ENCODE data around the gene MCOLN3. TPM values are rescaled to one million over a fixed set of nuclear protein-coding genes. Genes with fewer than 3 reads are reported as not detected.

MCOLN3 gene
- total and polyA plus RNA-seq, 9 donors, result 0.72 to 5.9 (median 2.2) TPM

GRCh38 chr1:84971957-84972356 is 76.3 kb downstream of the MCOLN3 start:
- WGBS (ENCODE audit: insufficient coverage), result no CpG with 5 or more reads among the region's 2 CpGs
- H3K27ac ChIP-seq (ENCODE audit: low read length), result no peak overlapping the region

DNA sequence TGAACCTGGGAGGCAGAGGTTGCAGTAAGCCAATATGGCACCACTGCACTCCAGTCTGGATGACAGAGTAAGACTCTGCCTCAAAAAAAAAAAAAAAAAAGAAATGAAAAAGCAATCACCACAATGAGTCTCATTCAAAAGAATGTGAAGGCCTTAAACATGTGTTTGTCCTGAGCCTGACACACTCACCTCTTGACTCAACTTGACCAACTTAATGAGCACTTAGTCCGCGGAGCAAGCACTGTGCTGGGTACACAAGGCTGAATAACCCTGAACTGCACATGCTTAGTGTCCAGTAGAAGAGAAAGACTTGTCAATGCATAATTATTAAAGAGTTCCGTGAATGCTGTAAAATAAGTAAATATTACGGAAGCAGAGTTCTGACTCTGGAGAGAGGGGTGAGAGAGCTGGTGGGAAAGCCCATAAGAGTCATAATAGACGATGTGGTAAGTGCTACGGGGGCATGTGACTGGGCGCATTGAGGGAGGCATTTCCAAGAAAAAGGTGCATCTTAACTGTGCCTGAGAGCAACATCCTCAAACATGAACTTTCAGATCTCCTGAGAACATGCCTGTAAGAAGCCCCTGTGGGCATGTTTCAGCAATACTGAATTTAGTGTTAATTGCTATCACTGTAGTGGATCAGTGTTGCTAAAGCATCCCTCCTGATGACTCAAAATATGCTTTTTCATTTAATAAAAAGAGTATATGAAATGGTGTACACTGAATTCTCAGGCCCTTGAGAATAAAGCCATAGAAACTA is 78.6 kb downstream of the MCOLN3 start:
- Histone ChIP-seq H3K4me3 (ENCODE audit: low read length) (no peak overlapping the region), H3K9me3 (replicated peaks; ENCODE audit: control insufficient read depth, low read depth, low read length) (no peaks in the 10 kb centered on the region), H3K27ac (ENCODE audit: low read length) (no peak overlapping the region), H3K4me1 (ENCODE audit: control insufficient read depth, insufficient read depth, low read length) (no peaks in the 10 kb centered on the region), H3K27me3 (ENCODE audit: control insufficient read depth, insufficient read depth, low read length) (no peaks in the 10 kb centered on the region), H3K36me3 (ENCODE audit: control insufficient read depth, insufficient read depth, low read length) (no peaks in the 10 kb centered on the region)
- no peak for DNase-seq
- 90% methylated on average over 4 of the region's 7 CpGs for WGBS (ENCODE audit: insufficient coverage)

More at GRCh38 chr1:84971957-84972356, 76.3 kb downstream of the MCOLN3 start:
- DNase-seq, result no peak
- no peaks in the 10 kb centered on the region for H3K9me3 ChIP-seq (replicated peaks; ENCODE audit: control insufficient read depth, low read depth, low read length)
- no peaks in the 10 kb centered on the region for H3K4me1 ChIP-seq (ENCODE audit: control insufficient read depth, insufficient read depth, low read length)
- H3K4me3 ChIP-seq (ENCODE audit: low read length), result no peak overlapping the region
- no peaks in the 10 kb centered on the region for H3K27me3 ChIP-seq (ENCODE audit: control insufficient read depth, insufficient read depth, low read length)
- H3K36me3 ChIP-seq (ENCODE audit: control insufficient read depth, insufficient read depth, low read length), result no peaks in the 10 kb centered on the region

- no peak overlapping the region for H3K27ac ChIP-seq (ENCODE audit: low read length)
- no peak overlapping the region for H3K4me3 ChIP-seq (ENCODE audit: low read length)
- H3K36me3 ChIP-seq (ENCODE audit: control insufficient read depth, insufficient read depth, low read length), result no peaks in the 10 kb centered on the region
- no peaks in the 10 kb centered on the region for H3K4me1 ChIP-seq (ENCODE audit: control insufficient read depth, insufficient read depth, low read length)
- no peaks in the 10 kb centered on the region for H3K9me3 ChIP-seq (replicated peaks; ENCODE audit: control insufficient read depth, low read depth, low read length)
- 100% methylated on average over 3 of the region's 3 CpGs for WGBS (ENCODE audit: insufficient coverage)
- no peaks in the 10 kb centered on the region for H3K27me3 ChIP-seq (ENCODE audit: control insufficient read depth, insufficient read depth, low read length)
- DNase-seq, result no peak
Measured at GRCh38 chr1:84968865-84969264, 79.4 kb downstream of the MCOLN3 start.

GRCh38 chr1:84968101-84968500 is 80.2 kb downstream of the MCOLN3 start:
- H3K27ac ChIP-seq (ENCODE audit: low read length), result no peak overlapping the region
- no peak overlapping the region for H3K4me3 ChIP-seq (ENCODE audit: low read length)
- no peaks in the 10 kb centered on the region for H3K27me3 ChIP-seq (ENCODE audit: control insufficient read depth, insufficient read depth, low read length)
- H3K9me3 ChIP-seq (replicated peaks; ENCODE audit: control insufficient read depth, low read depth, low read length), result no peaks in the 10 kb centered on the region
- H3K4me1 ChIP-seq (ENCODE audit: control insufficient read depth, insufficient read depth, low read length), result no peaks in the 10 kb centered on the region
- no peaks in the 10 kb centered on the region for H3K36me3 ChIP-seq (ENCODE audit: control insufficient read depth, insufficient read depth, low read length)
- WGBS (ENCODE audit: insufficient coverage), result no CpG with 5 or more reads among the region's 1 CpG
- DNase-seq, result no peak

Other genes starting within 250 kb of the MCOLN3 start
- gene LPAR3, start 155.3 kb downstream of the MCOLN3 start, total RNA-seq, result 0.13 TPM
- gene LPAR3, start 155.3 kb downstream of the MCOLN3 start, polyA plus RNA-seq (ENCODE audit: insufficient read depth in 1 of 8, insufficient read length in 8 of 8, low replicate concordance in 1 of 8), result under 1 TPM; 0.05 to 0.50 (median 0.21) TPM
- gene MCOLN2, start 51.4 kb downstream of the MCOLN3 start, total RNA-seq, result 0.18 TPM
- gene MCOLN2, start 51.4 kb downstream of the MCOLN3 start, polyA plus RNA-seq (ENCODE audit: insufficient read depth in 1 of 8, insufficient read length in 8 of 8, low replicate concordance in 1 of 8), result under 1 TPM; 0.06 to 0.46 (median 0.17) TPM
- 8.3 TPM for gene SYDE2, start 152.5 kb upstream of the MCOLN3 start, total RNA-seq
- gene SYDE2, start 152.5 kb upstream of the MCOLN3 start, polyA plus RNA-seq (ENCODE audit: insufficient read depth in 1 of 8, insufficient read length in 8 of 8, low replicate concordance in 1 of 8), result 1 to 10 TPM; 1.5 to 6.1 (median 3.1) TPM
- 21.5 TPM for gene C1orf52, start 211.2 kb upstream of the MCOLN3 start, total RNA-seq
- 10 to 100 TPM; 23.9 to 31.9 (median 26.1) TPM for gene C1orf52, start 211.2 kb upstream of the MCOLN3 start, polyA plus RNA-seq (ENCODE audit: insufficient read depth in 1 of 8, insufficient read length in 8 of 8, low replicate concordance in 1 of 8)
- gene BCL10, start 228.1 kb upstream of the MCOLN3 start, total RNA-seq, result 14.0 TPM
- 10 to 100 TPM; 11.0 to 19.3 (median 13.2) TPM for gene BCL10, start 228.1 kb upstream of the MCOLN3 start, polyA plus RNA-seq (ENCODE audit: insufficient read depth in 1 of 8, insufficient read length in 8 of 8, low replicate concordance in 1 of 8)